Measurements from ENCODE around the gene KY. TPM values are rescaled to one million over a fixed set of nuclear protein-coding genes. Genes with fewer than 3 reads are reported as not detected.

Gene KY
- total and polyA plus RNA-seq, 9 of the 15 experiments (the other 6 are each of a cell fraction or from before 2014, with no cell fraction given): not detected

GRCh38 chr3:134643150-134643675 is 7.6 kb downstream of the KY start (continued):
- TF ChIP-seq, protein P1, sequence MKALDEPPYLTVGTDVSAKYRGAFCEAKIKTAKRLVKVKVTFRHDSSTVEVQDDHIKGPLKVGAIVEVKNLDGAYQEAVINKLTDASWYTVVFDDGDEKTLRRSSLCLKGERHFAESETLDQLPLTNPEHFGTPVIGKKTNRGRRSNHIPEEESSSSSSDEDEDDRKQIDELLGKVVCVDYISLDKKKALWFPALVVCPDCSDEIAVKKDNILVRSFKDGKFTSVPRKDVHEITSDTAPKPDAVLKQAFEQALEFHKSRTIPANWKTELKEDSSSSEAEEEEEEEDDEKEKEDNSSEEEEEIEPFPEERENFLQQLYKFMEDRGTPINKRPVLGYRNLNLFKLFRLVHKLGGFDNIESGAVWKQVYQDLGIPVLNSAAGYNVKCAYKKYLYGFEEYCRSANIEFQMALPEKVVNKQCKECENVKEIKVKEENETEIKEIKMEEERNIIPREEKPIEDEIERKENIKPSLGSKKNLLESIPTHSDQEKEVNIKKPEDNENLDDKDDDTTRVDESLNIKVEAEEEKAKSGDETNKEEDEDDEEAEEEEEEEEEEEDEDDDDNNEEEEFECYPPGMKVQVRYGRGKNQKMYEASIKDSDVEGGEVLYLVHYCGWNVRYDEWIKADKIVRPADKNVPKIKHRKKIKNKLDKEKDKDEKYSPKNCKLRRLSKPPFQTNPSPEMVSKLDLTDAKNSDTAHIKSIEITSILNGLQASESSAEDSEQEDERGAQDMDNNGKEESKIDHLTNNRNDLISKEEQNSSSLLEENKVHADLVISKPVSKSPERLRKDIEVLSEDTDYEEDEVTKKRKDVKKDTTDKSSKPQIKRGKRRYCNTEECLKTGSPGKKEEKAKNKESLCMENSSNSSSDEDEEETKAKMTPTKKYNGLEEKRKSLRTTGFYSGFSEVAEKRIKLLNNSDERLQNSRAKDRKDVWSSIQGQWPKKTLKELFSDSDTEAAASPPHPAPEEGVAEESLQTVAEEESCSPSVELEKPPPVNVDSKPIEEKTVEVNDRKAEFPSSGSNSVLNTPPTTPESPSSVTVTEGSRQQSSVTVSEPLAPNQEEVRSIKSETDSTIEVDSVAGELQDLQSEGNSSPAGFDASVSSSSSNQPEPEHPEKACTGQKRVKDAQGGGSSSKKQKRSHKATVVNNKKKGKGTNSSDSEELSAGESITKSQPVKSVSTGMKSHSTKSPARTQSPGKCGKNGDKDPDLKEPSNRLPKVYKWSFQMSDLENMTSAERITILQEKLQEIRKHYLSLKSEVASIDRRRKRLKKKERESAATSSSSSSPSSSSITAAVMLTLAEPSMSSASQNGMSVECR (CRISPR knock-in tag; IDR thresholded peaks at IDR 0.05): no peak

GRCh38 chr3:134642445-134643149 is 8.2 kb downstream of the KY start:
- Histone ChIP-seq H3K4me1 (replicated peaks in 1 of 2; ENCODE audit: control insufficient read depth in 2 of 2, insufficient read depth in 2 of 2, low read length in 2 of 2) (no peaks in the 10 kb centered on the region), H3K9me3 (replicated peaks; ENCODE audit: control insufficient read depth, insufficient read depth, low read depth, low read length) (no peaks in the 10 kb centered on the region), H3K9ac (ENCODE audit: insufficient read depth in 1 of 2, low read depth in 2 of 2, low read length in 2 of 2) (no peak overlapping the region), H3K27me3 (ENCODE audit: control insufficient read depth in 2 of 2, insufficient read depth in 2 of 2, low read length in 2 of 2) (peaks cover 0 to 8% of the 10 kb centered on the region in 2 experiments; a peak in 2 of 5 replicates), H3K9me1 (ENCODE audit: control insufficient read depth, insufficient read depth, low read length) (no peaks in the 10 kb centered on the region), H3K79me2 (ENCODE audit: control insufficient read depth, insufficient read depth, low read length) (no peaks in the 10 kb centered on the region), H3K4me3 (no peak overlapping the region), H2AFZ (ENCODE audit: low read depth, low read length) (no peak overlapping the region), H4K20me1 (replicated peaks; ENCODE audit: control insufficient read depth, insufficient read depth, low read length) (no peaks in the 10 kb centered on the region; the same call in 1 of the 2 replicates), H3K27ac (ENCODE audit: extremely low read depth, low read depth, low read length) (no peak overlapping the region), H3K4me2 (ENCODE audit: insufficient read depth, low read length) (no peak overlapping the region), H3K36me3 (ENCODE audit: control insufficient read depth, insufficient read depth, low read length) (no peaks in the 10 kb centered on the region)
- intact Hi-C loops (cut with micrococcal nuclease) (no loop called here), in situ Hi-C loops (cut with MboI) (no loop called here)
- ChIA-PET CTCF (ENCODE audit: low intra/inter-chr PET ratio) (no interaction called here), POLR2A (no interaction called here)
- no TSS peak for BruUV-seq (replicated peaks)
- no peak for ATAC-seq
- no peak for DNase-seq (ENCODE audit: extremely low read depth in 1 of 4, low spot score in 3 of 4)
- FAIRE-seq: no peak
- 0% methylated on average over 4 of the region's 5 CpGs for WGBS (ENCODE audit: insufficient coverage, low coverage, missing lambda C conversion rate)
- TF ChIP-seq, protein P2, sequence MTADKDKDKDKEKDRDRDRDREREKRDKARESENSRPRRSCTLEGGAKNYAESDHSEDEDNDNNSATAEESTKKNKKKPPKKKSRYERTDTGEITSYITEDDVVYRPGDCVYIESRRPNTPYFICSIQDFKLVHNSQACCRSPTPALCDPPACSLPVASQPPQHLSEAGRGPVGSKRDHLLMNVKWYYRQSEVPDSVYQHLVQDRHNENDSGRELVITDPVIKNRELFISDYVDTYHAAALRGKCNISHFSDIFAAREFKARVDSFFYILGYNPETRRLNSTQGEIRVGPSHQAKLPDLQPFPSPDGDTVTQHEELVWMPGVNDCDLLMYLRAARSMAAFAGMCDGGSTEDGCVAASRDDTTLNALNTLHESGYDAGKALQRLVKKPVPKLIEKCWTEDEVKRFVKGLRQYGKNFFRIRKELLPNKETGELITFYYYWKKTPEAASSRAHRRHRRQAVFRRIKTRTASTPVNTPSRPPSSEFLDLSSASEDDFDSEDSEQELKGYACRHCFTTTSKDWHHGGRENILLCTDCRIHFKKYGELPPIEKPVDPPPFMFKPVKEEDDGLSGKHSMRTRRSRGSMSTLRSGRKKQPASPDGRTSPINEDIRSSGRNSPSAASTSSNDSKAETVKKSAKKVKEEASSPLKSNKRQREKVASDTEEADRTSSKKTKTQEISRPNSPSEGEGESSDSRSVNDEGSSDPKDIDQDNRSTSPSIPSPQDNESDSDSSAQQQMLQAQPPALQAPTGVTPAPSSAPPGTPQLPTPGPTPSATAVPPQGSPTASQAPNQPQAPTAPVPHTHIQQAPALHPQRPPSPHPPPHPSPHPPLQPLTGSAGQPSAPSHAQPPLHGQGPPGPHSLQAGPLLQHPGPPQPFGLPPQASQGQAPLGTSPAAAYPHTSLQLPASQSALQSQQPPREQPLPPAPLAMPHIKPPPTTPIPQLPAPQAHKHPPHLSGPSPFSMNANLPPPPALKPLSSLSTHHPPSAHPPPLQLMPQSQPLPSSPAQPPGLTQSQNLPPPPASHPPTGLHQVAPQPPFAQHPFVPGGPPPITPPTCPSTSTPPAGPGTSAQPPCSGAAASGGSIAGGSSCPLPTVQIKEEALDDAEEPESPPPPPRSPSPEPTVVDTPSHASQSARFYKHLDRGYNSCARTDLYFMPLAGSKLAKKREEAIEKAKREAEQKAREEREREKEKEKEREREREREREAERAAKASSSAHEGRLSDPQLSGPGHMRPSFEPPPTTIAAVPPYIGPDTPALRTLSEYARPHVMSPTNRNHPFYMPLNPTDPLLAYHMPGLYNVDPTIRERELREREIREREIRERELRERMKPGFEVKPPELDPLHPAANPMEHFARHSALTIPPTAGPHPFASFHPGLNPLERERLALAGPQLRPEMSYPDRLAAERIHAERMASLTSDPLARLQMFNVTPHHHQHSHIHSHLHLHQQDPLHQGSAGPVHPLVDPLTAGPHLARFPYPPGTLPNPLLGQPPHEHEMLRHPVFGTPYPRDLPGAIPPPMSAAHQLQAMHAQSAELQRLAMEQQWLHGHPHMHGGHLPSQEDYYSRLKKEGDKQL (CRISPR knock-in tag; IDR thresholded peaks at IDR 0.05; ENCODE audit: borderline replicate concordance): no peak
- TF ChIP-seq ZBED1 (IDR thresholded peaks at IDR 0.05) (no peak), MAZ (CRISPR knock-in tag; conservative IDR thresholded peaks at IDR 0.05 in 1 of 2, IDR thresholded peaks at IDR 0.05 in 1 of 2) (no peak), ZNF717 (CRISPR knock-in tag; IDR thresholded peaks at IDR 0.05) (no peak), ZBTB8A (IDR thresholded peaks at IDR 0.05; ENCODE audit: partially characterized antibody) (no peak)

All from K562 (cell line).